GM19463 (cell line): ENCODE data around the gene WBP4.
"Not testable (repeated sequence)": the region's sequence is repeated elsewhere in the genome, so short reads cannot be mapped to it uniquely, and the experiment has no call there.

Experiments
- ATAC-seq: cut with Tn5 transposase; IDR thresholded peaks from one replicate; pipeline ENCODE4 v1.9.1; 2021; ENCODE audit warnings: mild to moderate bottlenecking, moderate library complexity; ENCODE audit not compliant: unreplicated experiment

The WBP4 gene

DNA sequence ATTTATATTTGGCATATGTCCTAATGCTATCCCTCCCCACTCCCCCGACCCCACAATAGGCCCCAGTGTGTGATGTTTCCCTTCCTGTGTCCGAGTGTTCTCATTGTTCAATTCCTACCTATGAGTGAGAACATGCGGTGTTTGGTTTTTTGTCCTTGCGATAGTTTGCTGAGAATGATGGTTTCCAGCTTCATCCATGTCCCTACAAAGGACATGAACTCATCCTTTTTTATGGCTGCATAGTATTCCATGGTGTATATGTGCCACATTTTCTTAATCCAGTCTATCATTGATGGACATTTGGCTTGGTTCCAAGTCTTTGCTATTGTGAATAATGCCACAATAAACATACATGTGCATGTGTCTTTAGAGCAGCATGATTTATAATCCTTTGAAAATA lies 18.9 kb upstream of the WBP4 start:
- not testable (repeated sequence) for ATAC-seq

DNA sequence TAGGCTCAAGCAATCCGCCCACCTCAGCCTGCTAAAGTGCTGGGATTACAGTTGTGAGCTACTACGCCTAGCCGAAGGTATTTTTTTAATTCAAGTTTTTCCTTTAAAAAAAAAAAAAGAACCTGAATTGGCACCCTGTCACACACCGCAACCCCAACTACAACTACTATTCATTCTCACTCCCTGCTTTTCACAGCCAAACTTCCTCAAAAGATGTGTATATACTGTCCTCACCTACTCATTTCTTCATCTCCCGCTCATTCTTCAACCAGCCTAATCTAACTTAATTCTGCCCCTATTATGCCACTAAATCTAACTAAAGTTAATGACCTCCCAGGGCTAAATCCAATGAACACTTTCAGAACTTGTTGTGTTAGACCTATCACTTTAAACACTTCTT lies 12.7 kb upstream of the WBP4 start:
- no peak for ATAC-seq

DNA sequence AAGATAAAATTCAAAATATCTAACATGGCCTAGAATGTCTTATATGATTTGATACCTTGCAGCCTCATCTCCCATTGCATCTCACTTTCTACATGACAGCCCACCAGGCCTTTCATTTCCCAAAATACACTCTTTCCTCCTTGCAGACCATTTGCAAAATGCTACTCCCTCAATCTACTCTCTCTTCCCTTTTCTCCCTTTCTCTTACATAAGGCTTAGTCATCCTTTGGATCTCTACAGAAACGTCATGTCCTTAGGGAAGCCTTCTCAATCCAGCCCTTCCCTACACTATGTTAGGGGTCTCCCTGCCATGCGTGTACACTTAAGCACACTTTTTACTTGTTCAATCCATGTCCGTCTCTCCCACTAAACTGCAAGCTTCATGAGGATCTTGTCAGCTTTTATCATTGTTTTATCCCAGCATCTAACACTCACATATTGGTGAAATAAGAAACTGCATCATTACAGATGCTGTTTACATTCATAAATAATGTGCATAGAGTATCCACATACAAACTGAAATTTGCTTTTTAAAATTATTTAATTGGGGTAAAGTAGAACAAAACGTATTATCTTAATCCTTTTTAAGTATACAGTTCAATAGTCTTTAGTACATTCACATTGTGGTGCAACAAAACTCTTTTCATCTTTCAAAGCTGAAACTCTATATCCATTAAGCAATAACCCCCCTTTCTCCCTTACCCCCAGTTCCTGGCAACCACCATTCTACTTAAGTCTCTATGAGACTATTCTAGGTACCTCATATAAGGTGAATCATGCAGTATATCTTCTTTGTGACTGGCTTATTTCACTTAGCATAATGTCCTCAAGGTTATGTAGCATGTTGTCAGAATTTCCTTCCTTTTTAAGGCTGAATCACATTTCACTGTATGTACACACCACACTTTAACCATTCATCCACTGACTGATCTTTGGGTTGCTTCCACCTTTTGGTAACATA lies 11.5 kb upstream of the WBP4 start:
- ATAC-seq: no peak

DNA sequence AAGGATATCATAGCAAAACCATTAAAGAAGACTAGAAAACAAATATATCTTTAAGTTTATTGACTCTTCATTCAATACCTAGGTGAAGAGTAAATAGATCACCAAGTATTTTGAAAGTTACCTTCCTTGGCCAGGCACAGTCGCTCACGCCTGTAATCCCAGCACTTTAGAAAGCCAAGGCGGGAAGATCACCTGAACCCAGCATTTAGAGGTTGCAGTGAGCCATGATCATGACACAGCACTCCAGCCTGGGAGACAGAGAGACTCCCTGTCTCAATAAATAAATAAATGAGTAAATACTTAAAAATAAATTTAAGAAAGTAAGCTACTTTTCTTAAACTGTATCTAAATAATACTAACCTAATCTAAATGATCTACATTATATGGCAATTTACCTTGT lies 8.9 kb upstream of the WBP4 start:
- no peak for ATAC-seq

DNA sequence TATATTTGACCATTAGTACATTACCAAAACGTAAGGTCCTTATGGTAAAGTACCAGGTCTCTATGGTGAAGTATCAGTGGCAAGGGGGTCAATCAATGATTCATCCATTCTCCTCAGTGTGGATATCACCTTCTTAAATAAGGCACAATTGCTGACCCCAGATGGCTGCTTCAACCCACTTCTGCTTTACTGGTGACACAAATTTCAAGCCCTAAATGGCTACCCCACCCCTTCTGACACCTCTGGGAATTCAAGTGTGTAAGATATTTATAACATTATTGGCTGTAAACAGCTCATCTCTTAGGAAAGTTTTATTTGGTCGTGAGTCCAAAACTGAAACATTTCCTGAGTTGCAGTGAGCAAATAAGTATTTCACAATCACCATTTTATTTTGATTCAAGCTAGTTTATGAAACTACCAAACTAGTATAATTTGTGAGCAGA lies 7.9 kb upstream of the WBP4 start:
- peak; percentile 80 for ATAC-seq

DNA sequence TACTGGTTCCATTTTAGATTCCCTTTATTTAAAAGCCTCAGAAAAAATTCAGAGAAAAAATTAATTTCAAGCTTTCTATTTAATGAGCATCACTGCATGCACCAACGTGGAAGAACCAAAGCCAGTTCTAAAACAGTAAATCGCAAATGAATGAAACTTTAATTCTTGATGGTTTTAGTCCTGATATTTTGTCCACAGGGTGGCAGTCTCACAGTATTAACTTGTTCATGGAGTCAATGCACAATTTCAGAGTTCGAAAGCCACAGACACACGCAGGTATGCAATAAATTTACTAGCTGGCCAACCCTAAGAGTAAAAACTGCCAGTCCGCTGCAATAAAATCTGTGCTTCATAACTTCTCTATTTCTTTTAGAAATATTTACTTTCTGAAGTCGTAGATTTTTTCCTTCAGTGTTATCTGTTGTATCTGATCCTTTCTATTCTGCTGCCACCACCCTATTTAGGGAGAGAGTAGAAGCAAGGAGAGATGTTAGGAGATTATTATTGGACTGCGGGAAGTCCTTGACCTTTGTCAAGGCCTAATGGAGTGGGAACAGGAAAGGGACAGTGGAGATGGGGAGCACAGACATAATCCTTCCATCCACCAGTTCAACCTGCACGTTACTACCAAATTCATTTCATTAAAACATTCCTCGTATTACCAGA lies 7.0 kb upstream of the WBP4 start:
- no peak for ATAC-seq

DNA sequence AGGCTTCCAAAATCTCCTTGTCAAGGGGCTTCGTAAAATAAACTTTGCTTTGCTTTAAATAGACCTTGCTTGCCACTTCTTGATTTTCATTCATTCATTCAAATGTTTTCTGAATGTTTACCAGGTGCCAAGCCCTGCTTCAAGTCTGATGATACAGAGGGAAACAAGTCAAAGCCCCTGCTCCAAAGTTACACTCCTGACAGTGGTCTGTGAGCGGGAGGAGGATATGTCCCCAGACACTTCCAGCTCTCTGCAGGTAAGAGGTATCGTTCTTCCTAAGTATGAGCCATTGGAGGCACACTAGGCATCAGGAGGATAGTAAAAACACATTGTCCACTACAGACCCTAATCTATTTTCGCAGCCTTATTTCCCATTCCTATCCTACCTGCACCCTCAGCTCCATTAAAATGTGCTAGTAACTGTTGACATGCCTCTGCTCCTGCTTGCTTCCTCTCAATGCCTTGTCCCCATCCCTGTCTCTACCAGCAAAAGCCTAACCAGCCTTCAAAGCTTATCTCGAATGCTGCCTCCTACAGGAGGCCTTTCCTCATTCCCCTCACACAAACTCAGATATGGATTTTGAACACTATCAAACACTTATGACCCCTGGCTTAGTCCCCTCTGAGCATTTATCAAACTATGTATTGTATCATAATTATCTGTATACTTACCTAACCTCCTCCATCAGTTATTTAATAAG lies 6.2 kb upstream of the WBP4 start:
- no peak for ATAC-seq

DNA sequence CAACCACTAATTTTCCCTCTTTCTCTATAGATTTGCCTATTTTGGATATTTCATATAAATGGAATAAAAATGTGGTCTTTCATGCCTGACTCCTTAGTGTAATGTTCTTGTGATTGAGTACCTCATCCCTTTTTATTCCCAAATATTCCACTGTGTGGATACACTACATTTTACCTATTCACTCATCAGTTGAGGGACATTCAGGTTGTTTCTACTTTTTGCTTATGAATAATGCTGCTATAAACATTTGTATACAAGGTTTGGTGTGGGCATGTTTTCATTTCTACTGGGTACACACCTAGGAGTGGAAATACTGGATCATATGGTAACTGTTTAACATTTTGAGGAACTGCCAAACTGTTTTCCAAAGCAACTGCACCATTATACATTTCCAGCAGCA lies 5.1 kb upstream of the WBP4 start:
- ATAC-seq: no peak

DNA sequence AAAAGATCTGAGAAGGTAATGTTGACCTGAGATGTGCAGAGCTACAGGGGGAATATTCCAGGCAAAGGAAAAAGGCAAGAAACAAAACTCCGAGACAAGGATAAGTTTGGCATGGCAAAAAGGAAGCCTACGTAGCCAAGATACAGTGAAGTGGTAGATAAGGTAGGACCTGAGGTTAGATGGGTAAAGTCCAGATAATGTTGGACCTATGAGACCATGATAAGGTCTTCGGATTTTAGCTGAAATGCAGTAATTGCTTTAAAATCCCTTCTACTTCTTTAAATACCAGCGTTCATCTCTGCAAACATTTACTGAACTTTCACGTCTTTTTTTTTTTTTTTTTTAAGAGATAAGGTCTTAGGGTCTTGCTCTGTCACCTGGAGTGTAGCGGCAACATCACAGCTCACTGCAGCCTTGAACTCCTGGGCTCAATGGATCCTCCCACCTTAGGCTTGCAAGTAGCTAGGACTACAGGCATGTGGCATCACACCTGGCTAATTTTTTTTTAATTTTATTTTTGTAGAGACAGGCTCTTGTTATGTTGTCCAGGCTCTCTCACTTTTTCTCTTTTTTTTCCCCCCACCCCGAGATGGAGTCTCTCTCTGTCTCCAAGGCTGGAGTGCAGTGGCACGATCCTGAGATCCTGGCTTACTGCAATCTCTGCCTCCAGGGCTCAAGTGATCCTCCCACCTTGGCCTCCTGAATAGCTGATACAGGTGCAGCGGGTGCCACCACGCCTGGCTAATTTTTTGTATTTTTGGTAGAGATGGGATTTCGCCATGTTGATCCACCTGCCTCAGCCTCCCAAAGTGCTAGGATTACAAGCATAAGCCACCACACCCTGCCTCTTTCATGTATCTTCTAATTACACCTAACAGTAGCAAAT lies 4.2 kb upstream of the WBP4 start:
- no peak for ATAC-seq

- no peak for ATAC-seq
Measured at GRCh38 chr13:41058295-41059070, 2.8 kb upstream of the WBP4 start.

GRCh38 chr13:41059456-41060081 lies 1.7 kb upstream of the WBP4 start:
- no peak for ATAC-seq

- ATAC-seq: peak; percentile 44
Measured at GRCh38 chr13:41060082-41060723, 1.1 kb upstream of the WBP4 start.

DNA sequence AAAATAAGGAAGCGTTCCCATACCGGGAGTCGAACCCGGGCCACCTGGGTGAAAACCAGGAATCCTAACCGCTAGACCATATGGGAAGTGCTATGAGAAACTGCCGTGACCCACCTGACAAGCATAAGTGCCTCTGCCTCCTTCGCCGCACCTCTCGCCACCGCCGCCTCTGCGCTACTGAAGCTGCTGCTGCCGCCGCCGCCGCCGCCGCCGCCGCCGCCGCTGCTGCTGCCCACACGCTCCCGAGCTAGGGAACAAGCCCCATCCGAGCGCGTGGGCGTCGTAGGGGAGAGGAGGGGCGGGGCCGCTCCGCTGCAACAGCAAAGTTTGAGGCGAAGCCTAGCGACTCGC lies 610 bp upstream of the WBP4 start:
- peak; percentile 24 for ATAC-seq

- peak; percentile 29 for ATAC-seq
Measured at GRCh38 chr13:41061914-41062837, 867 bp downstream of the WBP4 start.

DNA sequence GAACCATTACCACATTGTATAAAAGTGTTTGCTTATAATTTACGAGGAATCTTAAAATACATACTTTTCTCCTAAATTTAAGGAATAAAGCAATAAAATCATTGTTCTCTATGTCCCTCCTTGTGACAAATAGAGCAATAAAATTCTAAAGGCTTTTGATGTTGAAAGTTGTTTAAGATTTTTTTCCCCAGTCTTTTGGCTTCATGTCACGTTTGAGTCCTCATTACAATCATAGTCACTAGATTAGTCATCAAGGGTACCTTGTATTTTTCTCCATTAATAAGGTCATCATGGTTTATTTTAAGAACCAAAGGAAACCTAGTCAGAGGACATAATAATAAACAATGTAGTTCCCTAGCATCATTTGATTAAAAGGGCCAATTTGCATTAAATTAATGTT lies 3.2 kb downstream of the WBP4 start:
- no peak for ATAC-seq

GRCh38 chr13:41065078-41065477 lies 3.8 kb downstream of the WBP4 start:
- ATAC-seq: no peak

DNA sequence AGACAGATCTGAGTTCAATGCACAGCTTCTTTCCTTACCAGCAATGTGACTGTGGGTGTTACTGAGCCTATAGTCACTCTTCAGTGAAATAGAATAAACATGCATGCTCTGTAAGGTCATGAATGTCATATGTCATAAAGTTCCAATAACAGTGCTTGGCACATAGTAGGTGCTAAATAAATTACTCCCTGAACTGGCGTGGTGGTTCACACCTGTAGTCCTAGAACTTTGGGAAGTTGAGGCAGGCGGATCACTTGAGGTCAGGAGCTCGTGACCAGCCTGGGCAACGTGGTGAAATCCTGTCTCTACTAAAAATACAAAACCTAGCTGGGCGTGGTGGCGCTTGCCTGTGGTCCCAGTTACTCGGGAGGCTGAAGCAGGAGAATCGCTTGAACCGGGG lies 13.2 kb downstream of the WBP4 start:
- ATAC-seq: no peak

DNA sequence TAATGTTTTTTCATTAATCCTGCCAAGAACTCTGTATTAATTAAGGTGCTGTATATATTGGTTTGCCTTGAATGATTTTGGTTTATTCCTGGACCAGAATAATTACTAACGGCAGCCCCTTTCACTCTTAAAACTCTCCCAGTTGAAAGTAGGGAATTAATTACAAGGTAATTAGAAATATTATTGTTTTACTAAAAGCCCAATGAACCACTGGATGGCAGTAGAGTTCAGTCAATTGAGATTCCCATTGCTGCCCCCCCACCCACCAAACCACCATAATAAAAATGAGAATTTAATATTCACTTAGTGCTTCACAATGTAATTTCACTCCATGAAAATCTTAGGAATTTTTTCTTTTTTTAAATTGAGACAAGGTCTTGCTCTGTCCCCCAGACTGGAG lies 13.7 kb downstream of the WBP4 start:
- ATAC-seq: no peak
